K562 (cell line): ENCODE data around the gene TRA2B. TPM values are rescaled to one million over a fixed set of nuclear protein-coding genes. Genes with fewer than 3 reads are reported as not detected.

Source experiments
- ATAC-seq: fragments of 200-7000 bp; cut with Tn5 transposase; 3 replicates; pipeline ENCODE4 v1.9.1; 2020; ENCODE audit warnings: moderate library complexity
- BruUV-seq: library from RNA; stranded (reverse); fragments of 400-500 nt; replicated peaks from 2 replicates; lab custom pipeline; 2021; lab: Mats Ljungman, UMichigan
- CTCF ChIA-PET: fragments of 300-600 bp; formaldehyde crosslinking; extraction: SDS; loops from one replicate; lab custom pipeline; 2021; ENCODE audit warnings: low intra/inter-chr PET ratio; lab: Yijun Ruan, JAX
- POLR2A ChIA-PET: fragments of 300-600, 350-650 bp; sonication (Branson Sonifier 250); formaldehyde crosslinking; extraction: SDS; loops from one replicate; lab custom pipeline; 2021; ENCODE audit warnings: antibody characterized with exemption, inconsistent platforms; lab: Yijun Ruan, JAX
- DNase-seq, 4 experiments: peaks; one replicate each; pipeline versions ENCODE4 v3.0.0 to v3.0.0-alpha.2; 2011 to 2018; ENCODE audit warnings: low spot score in 3 of 4, mixed read lengths in 3 of 4; ENCODE audit errors: extremely low read depth in 1 of 4
- FAIRE-seq: peaks from 2 replicates; lab custom pipeline; 2011; peaks lifted over from hg19 to GRCh38; lab: Jason Lieb, UNC
- H2AFZ ChIP-seq: 2 replicates; pipeline ENCODE4 v1.6.0; 2011; ENCODE audit warnings: low read depth, low read length, control low read depth, inconsistent platforms
- H3K27ac ChIP-seq: fragments of 200-600 bp; 3 replicates; pipeline ENCODE4 v1.8.0; 2011; ENCODE audit warnings: low read depth, mild to moderate bottlenecking, control low read depth, inconsistent platforms, low read length, moderate library complexity, mixed read lengths; ENCODE audit errors: extremely low read depth
- H3K27me3 ChIP-seq, 2 experiments: fragments of 300-600 bp in 1 of 2; 2 replicates in 1 of 2; 3 replicates in 1 of 2; pipeline versions ENCODE4 v1.6.0 to v1.8.0; 2011; ENCODE audit warnings: inconsistent platforms in 2 of 2, low read length in 2 of 2, mild to moderate bottlenecking in 1 of 2, mixed read lengths in 1 of 2, moderate library complexity in 1 of 2; ENCODE audit not compliant: control insufficient read depth in 2 of 2, insufficient read depth in 2 of 2
- H3K36me3 ChIP-seq: fragments of 300-600 bp; 3 replicates; pipeline ENCODE4 v1.8.0; 2011; ENCODE audit warnings: mild to moderate bottlenecking, low read length, inconsistent platforms; ENCODE audit not compliant: control insufficient read depth, insufficient read depth
- H3K4me1 ChIP-seq, 2 experiments: fragments of 200-600 bp in 1 of 2; replicated peaks in 1 of 2; 2 replicates in 1 of 2; 3 replicates in 1 of 2; pipeline versions ENCODE4 v1.5.1 to v1.8.0; 2011; ENCODE audit warnings: inconsistent platforms in 2 of 2, low read length in 2 of 2, mild to moderate bottlenecking in 1 of 2, mixed read lengths in 1 of 2, moderate library complexity in 1 of 2; ENCODE audit not compliant: control insufficient read depth in 2 of 2, insufficient read depth in 2 of 2
- H3K4me2 ChIP-seq: 2 replicates; pipeline ENCODE4 v1.6.1; 2011; ENCODE audit warnings: low read length, control low read depth, inconsistent platforms, mixed read lengths; ENCODE audit not compliant: insufficient read depth
- H3K4me3 ChIP-seq: fragments of 200-600 bp; sonication (generic), shearing (Covaris generic); 2 replicates; pipeline ENCODE4 v1.5.1; 2016; ENCODE audit warnings: control low read depth, inconsistent platforms
- H3K79me2 ChIP-seq: fragments of 200-600 bp; 3 replicates; pipeline ENCODE4 v1.8.0; 2011; ENCODE audit warnings: low read length, inconsistent platforms; ENCODE audit not compliant: control insufficient read depth, insufficient read depth
- H3K9ac ChIP-seq, 2 experiments: 2 replicates each; pipeline versions ENCODE4 v1.6.0 to v1.6.1; 2011; ENCODE audit warnings: low read depth in 2 of 2, low read length in 2 of 2, control low read depth in 1 of 2, inconsistent platforms in 1 of 2, mild to moderate bottlenecking in 1 of 2, mixed read lengths in 1 of 2; ENCODE audit not compliant: insufficient read depth in 1 of 2
- H3K9me1 ChIP-seq: one replicate; pipeline ENCODE4 v1.6.0; 2011; ENCODE audit warnings: inconsistent platforms, mild to moderate bottlenecking, low read length, moderate library complexity; ENCODE audit not compliant: control insufficient read depth, insufficient read depth
- H3K9me3 ChIP-seq: replicated peaks from 2 replicates; pipeline ENCODE4 v1.5.1; 2011; ENCODE audit warnings: low read depth, low read length, inconsistent platforms; ENCODE audit not compliant: control insufficient read depth, insufficient read depth
- H4K20me1 ChIP-seq: replicated peaks from 2 replicates; pipeline ENCODE4 v1.6.1; 2011; ENCODE audit warnings: low read length, inconsistent platforms, mixed read lengths; ENCODE audit not compliant: control insufficient read depth, insufficient read depth
- BACH1 ChIP-seq: fragments of 200-800 bp; sonication (Bioruptor generic); IDR thresholded peaks from 2 replicates; pipeline ENCODE4 v1.6.1; 2016; ENCODE audit warnings: missing genetic modification characterization, missing compliant biosample characterization
- CBX2 ChIP-seq: fragments of 200-600 bp; sonication (generic); IDR thresholded peaks from one replicate; pipeline ENCODE4 v1.6.1; 2012; ENCODE audit warnings: mild to moderate bottlenecking, low read length, inconsistent platforms; ENCODE audit not compliant: insufficient read depth, poor library complexity, severe bottlenecking
- CHD2 ChIP-seq: IDR thresholded peaks from 2 replicates; pipeline ENCODE4 v1.6.1; 2011; ENCODE audit warnings: low read depth, low read length
- FOXJ3 ChIP-seq: sonication (generic); formaldehyde crosslinking; IDR thresholded peaks from 2 replicates; pipeline ENCODE4 v1.4.0; 2020; ENCODE audit warnings: mild to moderate bottlenecking, missing genetic modification reagents
- PCBP1 ChIP-seq: fragments of 200-400 bp; formaldehyde crosslinking; IDR thresholded peaks from 2 replicates; pipeline ENCODE4 v1.6.1; 2018; ENCODE audit warnings: mild to moderate bottlenecking, low read depth, low read length; ENCODE audit not compliant: poor library complexity, severe bottlenecking
- POLR2B ChIP-seq: fragments of 450-650 bp; IDR thresholded peaks from 2 replicates; pipeline ENCODE4 v1.6.1; 2018; ENCODE audit warnings: low read depth; ENCODE audit not compliant: partially characterized antibody
- TOE1 ChIP-seq, 2 experiments: fragments of 450-650 bp in 1 of 2; sonication (generic) in 1 of 2; formaldehyde crosslinking in 1 of 2; IDR thresholded peaks; 2 replicates each; pipeline versions ENCODE4 v1.7.1 to v1.8.0; 2016 to 2022; ENCODE audit warnings: borderline replicate concordance in 2 of 2, mild to moderate bottlenecking in 2 of 2, antibody characterized with exemption in 1 of 2, inconsistent platforms in 1 of 2, low read depth in 1 of 2, missing genetic modification reagents in 1 of 2, moderate library complexity in 1 of 2
- ZBTB12 ChIP-seq: fragments of 250-450 bp; sonication (Bioruptor Pico); IDR thresholded peaks from 2 replicates; pipeline ENCODE4 v1.4.0; 2020
- WGBS: fragments of 100-300 bp; shearing (Covaris generic); methylation state at CpG from one replicate; pipeline ENCODE4 v1.1.6; 2016; ENCODE audit warnings: low coverage, mixed read lengths; ENCODE audit not compliant: insufficient coverage; ENCODE audit errors: missing lambda C conversion rate; 5-methylcytosine and 5-hydroxymethylcytosine counted together
- in situ Hi-C: fragments of 300-500 bp; cut with MboI; formaldehyde crosslinking; loops from 4 replicates; pipeline ENCODE4 v1.15.0; 2018; ENCODE audit warnings: inconsistent platforms, mixed read lengths
- intact Hi-C: fragments of 100-400 bp; cut with micrococcal nuclease; formaldehyde crosslinking; loops from 2 replicates; pipeline ENCODE4 v1.14.2; 2022
- polyA plus RNA-seq, 8 experiments: library from polyadenylated mRNA; depleted of rRNA in 4 of 8; stranded (reverse) in 5 of 8; unstranded in 3 of 8; fragments of >200 nt; fragmentation: Nextera tagmentation in 2 of 8; fragmentation: Illumina TruSeq in 1 of 8; extraction: Ambion mirVana in 2 of 8; extraction: Trizol in 1 of 8; gene quantifications; 2 replicates each; pipeline versions ENCODE4 v1.2.1 to v1.2.3, GENCODE V29; 2011 to 2014; ENCODE audit warnings: inconsistent platforms in 1 of 8, missing spikeins in 1 of 8
- total RNA-seq, 7 experiments: library from RNA; depleted of rRNA in 6 of 7; stranded (reverse); fragments of >200 nt in 6 of 7; fragmentation: Illumina TruSeq in 2 of 7; extraction: Trizol in 2 of 7; gene quantifications; 2 replicates each; pipeline versions ENCODE4 v1.2.1 to v1.2.3, GENCODE V29; 2011 to 2021; ENCODE audit warnings: low replicate concordance in 1 of 7

TRA2B gene
- total and polyA plus RNA-seq, 9 of the 15 experiments (the other 6 are each of a cell fraction or from before 2014, with no cell fraction given) = 105 to 411 (median 278) TPM

GRCh38 chr3:185940951-185941350 lies 3.1 kb upstream of the TRA2B start:
- no peaks in the 10 kb centered on the region for H3K9me1 ChIP-seq
- no peak for DNase-seq
- ATAC-seq = no peak
- H2AFZ ChIP-seq = no peak overlapping the region
- H3K4me2 ChIP-seq = no peak overlapping the region
- 33% methylated on average over 1 of the region's 1 CpG for WGBS
- BruUV-seq = no TSS peak
- TF ChIP-seq FOXJ3 = no peak
- no peak for TF ChIP-seq POLR2B
- ChIA-PET POLR2A (no interaction called here), CTCF (no interaction called here)
- no peaks in the 10 kb centered on the region for H3K27me3 ChIP-seq
- no peak overlapping the region for H3K4me3 ChIP-seq
- H3K36me3 ChIP-seq = peaks cover 12% of the 10 kb centered on the region; the same call in 1 of the 3 replicates
- no peak for FAIRE-seq
- H3K79me2 ChIP-seq = peaks cover 19% of the 10 kb centered on the region
- H3K9me3 ChIP-seq = no peaks in the 10 kb centered on the region; the same call in 1 of the 2 replicates
- H3K9ac ChIP-seq = no peak overlapping the region
- peaks cover 16% of the 10 kb centered on the region for H4K20me1 ChIP-seq
- intact Hi-C loops (no loop called here), in situ Hi-C loops (no loop called here)
- no peak overlapping the region for H3K27ac ChIP-seq
- H3K4me1 ChIP-seq = peaks cover 0 to 3% of the 10 kb centered on the region in 2 experiments; a peak in 2 of 5 replicates

- in situ Hi-C loops (no loop called here), intact Hi-C loops (loop anchor here (5.0 kb wide), 1 partner anchor 207 kb away; no protein-coding TSS in a partner anchor)
- no peak for FAIRE-seq
These were observed 1.9 kb upstream of the TRA2B start for GRCh38 chr3:185939721-185940120.

More at GRCh38 chr3:185939721-185940120, 1.9 kb upstream of the TRA2B start:
- DNase-seq (no peak), ATAC-seq (no peak)
- Histone ChIP-seq H3K27ac (no peak overlapping the region), H4K20me1 (peaks cover 29% of the 10 kb centered on the region), H3K4me3 (no peak overlapping the region), H3K36me3 (peaks cover 24% of the 10 kb centered on the region), H3K27me3 (no peaks in the 10 kb centered on the region), H3K9me3 (no peaks in the 10 kb centered on the region; the same call in 1 of the 2 replicates), H3K9me1 (no peaks in the 10 kb centered on the region), H3K79me2 (peaks cover 32% of the 10 kb centered on the region), H3K9ac (no peak overlapping the region), H3K4me1 (peaks cover 0 to 5% of the 10 kb centered on the region in 2 experiments; a peak in 2 of 5 replicates), H2AFZ (no peak overlapping the region), H3K4me2 (no peak overlapping the region)
- BruUV-seq = no TSS peak
- ChIA-PET POLR2A (no interaction called here), CTCF (no interaction called here)
- 84% methylated on average over 3 of the region's 3 CpGs for WGBS
- TF ChIP-seq BACH1 (tag) = no peak
- no peak for TF ChIP-seq PCBP1
- no peak for TF ChIP-seq CHD2
- no peak for TF ChIP-seq CBX2
- no peak for TF ChIP-seq ZBTB12 (CRISPR knock-in tag)
- no peak for TF ChIP-seq TOE1 (IDR thresholded peaks at IDR 0.05; ENCODE audit: borderline replicate concordance)
- no peak for TF ChIP-seq TOE1 (CRISPR knock-in tag; IDR thresholded peaks at IDR 0.05; ENCODE audit: borderline replicate concordance, low read depth)
